K562 (cell line): ENCODE data around the gene KL. TPM values are rescaled to one million over a fixed set of nuclear protein-coding genes. Genes with fewer than 3 reads are reported as not detected.

Experiments
- ATAC-seq: fragments of 200-7000 bp; cut with Tn5 transposase; 3 replicates; pipeline ENCODE4 v1.9.1; 2020; ENCODE audit warnings: moderate library complexity
- BruUV-seq: library from RNA; stranded (reverse); fragments of 400-500 nt; replicated peaks from 2 replicates; lab custom pipeline; 2021; lab: Mats Ljungman, UMichigan
- CTCF ChIA-PET: fragments of 300-600 bp; formaldehyde crosslinking; extraction: SDS; loops from one replicate; lab custom pipeline; 2021; ENCODE audit warnings: low intra/inter-chr PET ratio; lab: Yijun Ruan, JAX
- POLR2A ChIA-PET: fragments of 300-600, 350-650 bp; sonication (Branson Sonifier 250); formaldehyde crosslinking; extraction: SDS; loops from one replicate; lab custom pipeline; 2021; ENCODE audit warnings: antibody characterized with exemption, inconsistent platforms; lab: Yijun Ruan, JAX
- DNase-seq, 4 experiments: peaks; one replicate each; pipeline versions ENCODE4 v3.0.0 to v3.0.0-alpha.2; 2011 to 2018; ENCODE audit warnings: low spot score in 3 of 4, mixed read lengths in 3 of 4; ENCODE audit errors: extremely low read depth in 1 of 4
- FAIRE-seq: peaks from 2 replicates; lab custom pipeline; 2011; peaks lifted over from hg19 to GRCh38; lab: Jason Lieb, UNC
- H2AFZ ChIP-seq: 2 replicates; pipeline ENCODE4 v1.6.0; 2011; ENCODE audit warnings: low read depth, low read length, control low read depth, inconsistent platforms
- H3K27ac ChIP-seq: fragments of 200-600 bp; 3 replicates; pipeline ENCODE4 v1.8.0; 2011; ENCODE audit warnings: low read depth, mild to moderate bottlenecking, control low read depth, inconsistent platforms, low read length, moderate library complexity, mixed read lengths; ENCODE audit errors: extremely low read depth
- H3K27me3 ChIP-seq, 2 experiments: fragments of 300-600 bp in 1 of 2; 2 replicates in 1 of 2; 3 replicates in 1 of 2; pipeline versions ENCODE4 v1.6.0 to v1.8.0; 2011; ENCODE audit warnings: inconsistent platforms in 2 of 2, low read length in 2 of 2, mild to moderate bottlenecking in 1 of 2, mixed read lengths in 1 of 2, moderate library complexity in 1 of 2; ENCODE audit not compliant: control insufficient read depth in 2 of 2, insufficient read depth in 2 of 2
- H3K36me3 ChIP-seq: fragments of 300-600 bp; 3 replicates; pipeline ENCODE4 v1.8.0; 2011; ENCODE audit warnings: mild to moderate bottlenecking, low read length, inconsistent platforms; ENCODE audit not compliant: control insufficient read depth, insufficient read depth
- H3K4me1 ChIP-seq, 2 experiments: fragments of 200-600 bp in 1 of 2; replicated peaks in 1 of 2; 2 replicates in 1 of 2; 3 replicates in 1 of 2; pipeline versions ENCODE4 v1.5.1 to v1.8.0; 2011; ENCODE audit warnings: inconsistent platforms in 2 of 2, low read length in 2 of 2, mild to moderate bottlenecking in 1 of 2, mixed read lengths in 1 of 2, moderate library complexity in 1 of 2; ENCODE audit not compliant: control insufficient read depth in 2 of 2, insufficient read depth in 2 of 2
- H3K4me2 ChIP-seq: 2 replicates; pipeline ENCODE4 v1.6.1; 2011; ENCODE audit warnings: low read length, control low read depth, inconsistent platforms, mixed read lengths; ENCODE audit not compliant: insufficient read depth
- H3K4me3 ChIP-seq: fragments of 200-600 bp; sonication (generic), shearing (Covaris generic); 2 replicates; pipeline ENCODE4 v1.5.1; 2016; ENCODE audit warnings: control low read depth, inconsistent platforms
- H3K79me2 ChIP-seq: fragments of 200-600 bp; 3 replicates; pipeline ENCODE4 v1.8.0; 2011; ENCODE audit warnings: low read length, inconsistent platforms; ENCODE audit not compliant: control insufficient read depth, insufficient read depth
- H3K9ac ChIP-seq, 2 experiments: 2 replicates each; pipeline versions ENCODE4 v1.6.0 to v1.6.1; 2011; ENCODE audit warnings: low read depth in 2 of 2, low read length in 2 of 2, control low read depth in 1 of 2, inconsistent platforms in 1 of 2, mild to moderate bottlenecking in 1 of 2, mixed read lengths in 1 of 2; ENCODE audit not compliant: insufficient read depth in 1 of 2
- H3K9me1 ChIP-seq: one replicate; pipeline ENCODE4 v1.6.0; 2011; ENCODE audit warnings: inconsistent platforms, mild to moderate bottlenecking, low read length, moderate library complexity; ENCODE audit not compliant: control insufficient read depth, insufficient read depth
- H3K9me3 ChIP-seq: replicated peaks from 2 replicates; pipeline ENCODE4 v1.5.1; 2011; ENCODE audit warnings: low read depth, low read length, inconsistent platforms; ENCODE audit not compliant: control insufficient read depth, insufficient read depth
- H4K20me1 ChIP-seq: replicated peaks from 2 replicates; pipeline ENCODE4 v1.6.1; 2011; ENCODE audit warnings: low read length, inconsistent platforms, mixed read lengths; ENCODE audit not compliant: control insufficient read depth, insufficient read depth
- ELF1 ChIP-seq: fragments of 200-800 bp; sonication (Bioruptor generic); IDR thresholded peaks from 2 replicates; pipeline ENCODE4 v1.6.1; 2016; ENCODE audit warnings: missing genetic modification characterization, missing compliant biosample characterization
- ELF4 ChIP-seq: fragments of 450-650 bp; formaldehyde crosslinking; IDR thresholded peaks from 2 replicates; pipeline ENCODE4 v1.4.0; 2022; ENCODE audit warnings: missing genetic modification characterization
- FOXM1 ChIP-seq, 2 experiments: fragments of 450-650 bp in 1 of 2; sonication (generic) in 1 of 2; formaldehyde crosslinking in 1 of 2; IDR thresholded peaks; 2 replicates each; pipeline versions ENCODE4 v1.6.1 to v1.9.0; 2017 to 2022; ENCODE audit warnings: low read depth in 2 of 2, mild to moderate bottlenecking in 2 of 2, missing genetic modification reagents in 1 of 2, moderate library complexity in 1 of 2
- KHSRP ChIP-seq: fragments of 450-650 bp; IDR thresholded peaks from 2 replicates; pipeline ENCODE4 v1.6.1; 2017
- MEF2A ChIP-seq: IDR thresholded peaks from 2 replicates; pipeline ENCODE4 v1.6.1; 2011; ENCODE audit warnings: low read depth, mild to moderate bottlenecking, low read length, moderate library complexity; ENCODE audit not compliant: control insufficient read depth
- RBFOX2 ChIP-seq: fragments of 200-400 bp; formaldehyde crosslinking; IDR thresholded peaks from 2 replicates; pipeline ENCODE4 v1.6.1; 2017; ENCODE audit warnings: low read depth, mild to moderate bottlenecking, low read length, moderate library complexity
- RHOXF2B ChIP-seq: fragments of 250-450 bp; sonication (Bioruptor Pico); conservative IDR thresholded peaks from 2 replicates; pipeline ENCODE4 v1.5.1; 2021
- SFPQ ChIP-seq: fragments of 200-400 bp; formaldehyde crosslinking; IDR thresholded peaks from 2 replicates; pipeline ENCODE4 v1.6.1; 2017; ENCODE audit warnings: mild to moderate bottlenecking, low read depth, low read length, moderate library complexity
- SMAD1 ChIP-seq: fragments of 150-350 bp; IDR thresholded peaks from 2 replicates; pipeline ENCODE4 v1.6.1; 2014; ENCODE audit warnings: low read length, low read depth; ENCODE audit not compliant: partially characterized antibody
- STAT5A ChIP-seq: IDR thresholded peaks from 2 replicates; pipeline ENCODE4 v1.6.1; 2012; ENCODE audit warnings: low read length, inconsistent platforms, borderline replicate concordance
- TEAD1 ChIP-seq, 2 experiments: fragments of 450-650 bp in 1 of 2; sonication (generic) in 1 of 2; formaldehyde crosslinking; IDR thresholded peaks; 2 replicates each; pipeline versions ENCODE4 v1.4.0 to v1.8.0; 2020 to 2022; ENCODE audit warnings: mild to moderate bottlenecking in 2 of 2, missing genetic modification reagents in 1 of 2
- THRAP3 ChIP-seq: fragments of 450-650 bp; IDR thresholded peaks from 2 replicates; pipeline ENCODE4 v1.6.1; 2016; ENCODE audit warnings: mild to moderate bottlenecking, inconsistent platforms, borderline replicate concordance
- ZNF589 ChIP-seq: fragments of 200-800 bp; sonication (Bioruptor generic); IDR thresholded peaks from 2 replicates; pipeline ENCODE4 v1.6.1; 2016; ENCODE audit warnings: low read depth, missing genetic modification characterization, missing compliant biosample characterization
- WGBS: fragments of 100-300 bp; shearing (Covaris generic); methylation state at CpG from one replicate; pipeline ENCODE4 v1.1.6; 2016; ENCODE audit warnings: low coverage, mixed read lengths; ENCODE audit not compliant: insufficient coverage; ENCODE audit errors: missing lambda C conversion rate; 5-methylcytosine and 5-hydroxymethylcytosine counted together
- in situ Hi-C: fragments of 300-500 bp; cut with MboI; formaldehyde crosslinking; loops from 4 replicates; pipeline ENCODE4 v1.15.0; 2018; ENCODE audit warnings: inconsistent platforms, mixed read lengths
- intact Hi-C: fragments of 100-400 bp; cut with micrococcal nuclease; formaldehyde crosslinking; loops from 2 replicates; pipeline ENCODE4 v1.14.2; 2022
- polyA plus RNA-seq, 8 experiments: library from polyadenylated mRNA; depleted of rRNA in 4 of 8; stranded (reverse) in 5 of 8; unstranded in 3 of 8; fragments of >200 nt; fragmentation: Nextera tagmentation in 2 of 8; fragmentation: Illumina TruSeq in 1 of 8; extraction: Ambion mirVana in 2 of 8; extraction: Trizol in 1 of 8; gene quantifications; 2 replicates each; pipeline versions ENCODE4 v1.2.1 to v1.2.3, GENCODE V29; 2011 to 2014; ENCODE audit warnings: inconsistent platforms in 1 of 8, missing spikeins in 1 of 8
- total RNA-seq, 7 experiments: library from RNA; depleted of rRNA in 6 of 7; stranded (reverse); fragments of >200 nt in 6 of 7; fragmentation: Illumina TruSeq in 2 of 7; extraction: Trizol in 2 of 7; gene quantifications; 2 replicates each; pipeline versions ENCODE4 v1.2.1 to v1.2.3, GENCODE V29; 2011 to 2021; ENCODE audit warnings: low replicate concordance in 1 of 7

The KL gene
- total and polyA plus RNA-seq, 9 of the 15 experiments (the other 6 are each of a cell fraction or from before 2014, with no cell fraction given), result not detected

GRCh38 chr13:33101835-33102234 lies 85.6 kb downstream of the KL start:
- ChIA-PET CTCF (no interaction called here), POLR2A (no interaction called here)
- Histone ChIP-seq H3K4me2 (no peak overlapping the region), H3K9me1 (no peaks in the 10 kb centered on the region), H3K4me1 (no peaks in the 10 kb centered on the region), H3K27me3 (no peaks in the 10 kb centered on the region), H3K4me3 (no peak overlapping the region), H2AFZ (no peak overlapping the region), H4K20me1 (no peaks in the 10 kb centered on the region), H3K9ac (no peak overlapping the region), H3K9me3 (no peaks in the 10 kb centered on the region), H3K27ac (no peak overlapping the region), H3K79me2 (no peaks in the 10 kb centered on the region), H3K36me3 (no peaks in the 10 kb centered on the region)
- ATAC-seq, result no peak
- intact Hi-C loops, result no loop called here
- WGBS, result 0% methylated on average over 2 of the region's 2 CpGs
- in situ Hi-C loops, result no loop called here
- FAIRE-seq, result no peak
- BruUV-seq, result no TSS peak
- TF ChIP-seq TEAD1 (CRISPR knock-in tag; IDR thresholded peaks at IDR 0.05) (no peak), ELF1 (tag) (no peak), MEF2A (no peak), SFPQ (no peak), ZNF589 (CRISPR knock-in tag) (no peak), STAT5A (no peak), RBFOX2 (no peak), KHSRP (no peak), ELF4 (no peak), FOXM1 (IDR thresholded peaks at IDR 0.05; ENCODE audit: low read depth) (no peak), FOXM1 (CRISPR knock-in tag; IDR thresholded peaks at IDR 0.05; ENCODE audit: low read depth) (no peak), THRAP3 (no peak), RHOXF2B (no peak), SMAD1 (no peak)
- no peak for DNase-seq
